NCI-H2227 (cell line): ENCODE measurements around the gene PPOX.
A peak's percentile ranks its signal among the peaks of the same experiment; 100 is the strongest.

Source experiments
- DNase-seq: peaks from one replicate; lab custom pipeline; 2025; ENCODE audit not compliant: unreplicated experiment; lab: John Stamatoyannopoulos, UW

PPOX gene

DNA sequence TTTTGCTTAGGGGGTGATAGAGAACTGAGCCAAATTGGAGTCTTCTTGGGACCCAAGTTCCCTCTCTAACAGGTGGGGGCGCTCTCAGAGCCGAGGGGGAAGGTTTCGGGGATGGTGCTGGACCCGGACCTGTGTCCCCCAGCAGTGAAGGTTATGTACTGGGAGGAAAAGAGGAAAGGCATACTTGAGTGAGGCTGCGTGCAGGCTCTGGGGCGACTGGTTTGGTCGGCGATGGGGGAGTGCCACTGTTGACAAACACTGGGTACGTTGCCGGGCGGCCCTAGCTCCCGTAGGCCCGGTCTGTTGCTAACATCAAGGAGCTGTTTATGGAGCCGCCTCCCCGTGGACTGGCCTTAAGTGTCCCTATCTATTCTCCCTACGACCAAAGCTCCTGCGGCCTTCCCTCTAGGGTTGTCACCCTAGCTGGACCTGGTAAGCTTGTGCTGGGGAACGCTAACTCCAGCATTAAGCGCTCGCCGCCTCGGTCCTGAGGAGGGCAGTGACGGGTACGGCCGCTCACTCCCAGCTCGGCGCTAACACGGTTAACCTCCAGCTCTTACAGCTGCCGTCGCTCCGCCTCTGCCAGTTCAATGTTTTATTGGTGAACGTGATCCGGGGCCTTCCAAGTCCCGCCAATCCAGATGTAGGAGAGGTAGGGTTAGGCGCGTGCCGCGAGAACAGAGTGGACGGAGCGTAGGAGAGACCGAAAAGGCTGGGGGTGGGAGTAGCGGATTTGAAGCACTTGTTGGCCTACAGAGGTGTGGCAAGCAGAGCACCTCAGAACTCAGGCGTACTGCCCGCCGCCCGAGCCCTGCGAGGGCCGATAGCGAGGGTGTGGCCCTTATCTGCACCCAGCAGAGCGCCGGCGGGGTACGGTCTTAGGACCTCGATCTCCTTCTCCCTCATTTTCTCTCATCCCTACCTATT lies at the start of gene PPOX:
TSS of gene PPOX (plus strand) at position 685 of the 927 bp plus-strand sequence. CDS start 422 bp downstream, outside the sequence.
- DNase-seq = peak; percentile 97

DNA sequence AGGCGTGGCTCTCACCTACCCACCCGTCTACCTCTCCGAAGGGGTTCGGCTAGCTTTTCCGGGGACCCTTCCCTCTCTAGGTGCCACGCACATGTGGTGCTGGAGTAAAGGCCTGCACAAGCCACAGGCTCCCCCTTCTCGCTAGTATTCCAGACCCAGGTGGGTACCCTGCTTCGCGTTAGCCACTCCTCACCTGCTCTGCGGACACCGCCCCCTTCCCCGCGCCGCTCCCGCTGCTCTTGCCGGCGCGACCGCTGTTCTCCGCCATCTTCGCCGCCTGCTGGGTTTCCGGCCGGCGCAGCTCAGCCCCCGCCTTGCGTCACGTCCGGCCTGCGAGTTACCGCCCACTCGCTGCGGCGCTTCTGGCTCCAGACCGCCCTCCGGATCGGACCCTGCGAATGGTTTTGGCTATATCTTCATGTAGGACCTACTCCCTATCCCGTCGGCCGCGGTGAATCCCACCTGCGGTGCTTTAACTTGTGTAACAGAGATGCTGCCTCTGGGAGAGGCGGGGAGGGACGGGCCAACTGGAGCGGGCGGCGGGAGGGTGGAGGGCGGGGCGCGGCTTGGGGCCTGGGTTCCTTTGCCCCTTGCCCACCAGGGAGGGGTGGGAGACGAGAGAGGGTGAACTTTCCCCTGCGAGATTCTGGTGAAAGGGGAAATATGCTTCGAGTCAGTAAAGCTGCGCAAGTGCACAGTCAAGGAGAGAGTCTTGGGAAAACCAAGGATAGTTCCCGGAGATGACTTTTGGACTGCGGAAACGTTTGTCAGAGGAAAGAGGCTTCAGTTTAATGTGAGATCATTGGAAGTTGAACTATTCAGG lies 48.3 kb upstream of the PPOX start, which contains the start of the genes NIT1 and PFDN2:
TSS of gene NIT1 (plus strand) at position 347 of the 823 bp plus-strand sequence. CDS start at position 419, 72 bp downstream.
TSS of gene PFDN2 (minus strand) at position 279 of the 823 bp plus-strand sequence. CDS start at position 268, 11 bp downstream.
- DNase-seq = peak; percentile 92

DNA sequence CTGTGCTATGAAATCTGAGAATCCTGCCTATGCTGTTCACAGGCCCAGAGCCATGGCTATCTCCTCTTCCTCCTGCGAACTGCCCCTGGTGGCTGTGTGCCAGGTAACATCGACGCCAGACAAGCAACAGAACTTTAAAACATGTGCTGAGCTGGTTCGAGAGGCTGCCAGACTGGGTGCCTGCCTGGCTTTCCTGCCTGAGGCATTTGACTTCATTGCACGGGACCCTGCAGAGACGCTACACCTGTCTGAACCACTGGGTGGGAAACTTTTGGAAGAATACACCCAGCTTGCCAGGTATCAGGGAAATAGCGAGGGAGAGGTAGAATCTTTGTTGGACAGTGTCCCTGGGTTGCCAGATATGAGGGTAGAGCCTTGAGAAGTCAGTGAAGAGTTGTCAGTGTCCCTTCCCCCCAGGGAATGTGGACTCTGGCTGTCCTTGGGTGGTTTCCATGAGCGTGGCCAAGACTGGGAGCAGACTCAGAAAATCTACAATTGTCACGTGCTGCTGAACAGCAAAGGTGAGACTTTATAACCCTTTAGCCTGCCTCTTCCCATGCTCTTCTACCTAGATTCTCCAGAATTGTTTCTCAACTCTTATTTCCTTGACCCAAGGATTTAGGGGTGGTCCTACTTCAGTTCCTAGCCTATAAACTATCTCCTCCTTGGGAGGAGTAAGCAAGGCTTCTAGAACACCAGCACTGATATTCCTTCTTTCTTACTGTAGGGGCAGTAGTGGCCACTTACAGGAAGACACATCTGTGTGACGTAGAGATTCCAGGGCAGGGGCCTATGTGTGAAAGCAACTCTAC lies 46.9 kb upstream of the PPOX start:
- peak; percentile 64 for DNase-seq

DNA sequence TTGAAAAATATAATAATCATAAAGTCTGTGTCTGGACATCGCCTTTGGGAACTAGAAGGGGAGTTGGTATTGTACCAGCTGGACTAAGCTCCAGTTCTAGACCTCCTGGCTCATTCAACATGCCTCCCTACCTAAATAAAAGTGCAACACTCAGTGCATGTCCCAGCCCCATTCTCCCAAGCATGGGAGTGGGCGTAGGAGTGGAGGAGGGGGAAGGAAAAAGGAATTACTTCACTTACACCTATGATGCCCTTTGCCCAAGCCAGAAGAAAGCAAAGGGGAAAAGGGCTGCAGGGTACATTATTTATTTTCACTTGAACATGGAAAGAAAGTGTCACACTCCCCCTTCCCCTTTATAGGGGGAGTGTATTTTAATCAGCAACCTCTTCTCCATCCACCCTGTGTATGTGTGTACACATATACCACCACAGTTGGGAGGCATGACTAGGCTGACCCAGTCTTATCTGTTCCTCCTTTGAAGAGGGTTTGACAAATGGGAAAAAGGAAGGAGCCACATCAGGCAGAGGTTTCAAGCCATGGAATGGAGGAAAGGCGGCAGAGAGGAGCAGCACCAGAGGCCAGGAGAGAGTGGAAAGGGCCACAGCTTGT lies 45.1 kb upstream of the PPOX start:
- DNase-seq = no peak

DNA sequence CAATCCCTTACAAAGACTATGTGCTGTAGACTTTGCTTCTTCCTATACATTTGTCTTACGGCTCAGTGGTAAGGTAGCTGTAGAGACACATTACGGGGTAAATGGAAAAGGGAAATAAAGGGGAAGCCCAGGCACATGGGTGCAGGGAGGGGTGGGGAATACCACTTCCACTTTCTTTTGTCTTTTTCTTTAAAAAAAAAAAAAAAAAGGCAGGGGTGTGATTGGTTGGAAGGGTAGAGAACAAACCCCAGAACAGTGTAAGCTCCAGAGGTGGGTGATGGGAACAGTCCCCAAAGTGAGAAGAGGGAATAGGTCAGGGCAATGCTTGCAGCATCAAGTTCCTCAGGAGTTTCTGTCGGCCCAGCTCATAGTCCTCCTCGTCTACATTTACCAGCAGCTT lies 44.4 kb upstream of the PPOX start:
- DNase-seq = no peak

DNA sequence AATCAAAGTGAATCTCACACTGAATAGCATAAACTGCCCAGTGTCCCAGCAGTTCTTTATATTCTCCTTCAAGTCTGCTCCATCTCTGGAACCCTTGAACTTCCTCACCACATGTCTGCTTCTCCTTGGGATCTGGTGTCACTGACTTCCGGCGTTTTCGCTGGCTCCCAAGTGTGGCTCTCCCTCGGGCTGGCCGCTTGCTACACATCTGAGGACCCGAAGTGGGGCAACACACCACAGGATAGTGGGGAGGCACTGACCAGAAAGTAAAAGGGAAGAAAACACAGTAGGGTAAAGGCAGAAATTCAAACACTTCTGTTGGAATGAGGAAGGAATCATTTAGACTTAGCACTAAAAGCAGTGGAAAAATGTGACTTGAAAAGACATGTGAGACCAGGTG lies 43.3 kb upstream of the PPOX start:
- DNase-seq = no peak

DNA sequence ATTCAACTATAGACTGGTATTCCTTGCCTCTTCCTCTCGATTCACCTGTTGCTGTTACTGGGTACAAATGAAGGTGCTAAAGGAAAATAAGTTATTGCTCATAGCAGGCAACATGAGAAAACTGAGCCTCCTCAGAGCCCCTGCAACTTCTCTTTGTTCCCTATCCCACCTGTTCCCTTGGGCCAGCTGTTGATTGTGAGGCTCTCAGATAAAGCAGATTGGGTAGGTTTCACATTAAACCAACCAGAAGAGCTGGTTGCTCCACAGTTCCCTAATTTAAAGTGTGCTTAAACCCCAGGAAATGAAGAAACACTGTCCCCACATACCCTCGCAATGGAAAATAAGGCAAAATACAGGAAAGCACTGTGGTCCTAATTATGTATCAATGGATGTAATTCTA lies 38.6 kb upstream of the PPOX start:
- no peak for DNase-seq

DNA sequence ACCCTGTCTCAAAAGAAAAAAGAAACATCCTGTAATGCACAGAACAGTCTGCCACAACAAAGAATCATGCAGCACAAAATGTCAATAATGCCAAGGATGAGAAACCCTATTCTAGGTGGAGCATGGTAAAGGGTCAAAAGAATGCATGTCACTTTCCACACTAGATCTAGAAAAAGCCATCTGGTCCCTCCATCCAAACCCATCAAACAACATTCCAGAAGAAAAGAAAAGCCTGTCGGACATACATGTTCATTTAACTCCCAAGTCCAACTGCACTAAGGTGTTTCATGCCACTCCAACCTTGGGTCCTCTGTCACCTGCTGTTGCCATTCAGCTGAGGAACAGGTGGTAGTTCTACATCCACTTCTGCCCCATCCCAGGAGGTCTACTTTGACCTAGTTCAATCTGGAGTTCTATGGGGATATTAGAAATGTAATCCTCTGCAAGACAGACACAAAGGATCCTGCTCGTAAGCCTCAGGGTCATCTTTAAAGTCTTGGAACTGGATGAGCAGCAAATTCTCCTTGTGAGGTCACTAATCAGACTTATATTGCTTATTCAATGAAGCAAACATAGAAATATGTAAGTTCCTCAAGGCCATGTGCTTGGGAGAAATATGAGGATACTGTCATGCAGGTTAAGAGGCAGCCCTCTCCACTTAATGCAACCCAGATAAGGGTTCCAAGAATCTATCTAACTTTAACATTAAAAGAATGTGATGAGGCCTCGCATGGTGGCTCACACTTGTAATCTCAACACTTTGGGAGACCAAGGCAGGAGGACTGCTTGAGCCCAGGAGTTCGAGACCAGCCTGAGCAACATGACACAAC lies 37.4 kb upstream of the PPOX start:
- DNase-seq = no peak

DNA sequence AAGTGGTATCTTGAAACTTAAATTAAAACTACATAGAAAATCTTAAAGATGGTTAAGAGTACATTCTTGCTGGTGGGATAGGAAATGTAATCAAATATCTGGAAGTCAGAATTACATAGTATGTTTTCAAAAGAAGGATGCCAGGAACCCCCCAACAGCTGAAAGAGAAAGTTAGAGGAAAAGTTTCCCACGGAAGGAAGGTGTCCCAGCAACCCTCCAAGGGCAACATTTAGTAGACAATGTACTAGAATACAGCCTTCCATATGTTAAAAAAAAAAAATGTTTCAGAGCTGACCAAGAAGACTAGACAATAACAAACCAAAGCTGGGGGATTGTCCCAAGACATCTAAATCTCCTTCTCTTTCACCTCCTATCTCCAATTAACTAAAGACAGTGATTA lies 36.0 kb upstream of the PPOX start:
- DNase-seq = no peak

DNA sequence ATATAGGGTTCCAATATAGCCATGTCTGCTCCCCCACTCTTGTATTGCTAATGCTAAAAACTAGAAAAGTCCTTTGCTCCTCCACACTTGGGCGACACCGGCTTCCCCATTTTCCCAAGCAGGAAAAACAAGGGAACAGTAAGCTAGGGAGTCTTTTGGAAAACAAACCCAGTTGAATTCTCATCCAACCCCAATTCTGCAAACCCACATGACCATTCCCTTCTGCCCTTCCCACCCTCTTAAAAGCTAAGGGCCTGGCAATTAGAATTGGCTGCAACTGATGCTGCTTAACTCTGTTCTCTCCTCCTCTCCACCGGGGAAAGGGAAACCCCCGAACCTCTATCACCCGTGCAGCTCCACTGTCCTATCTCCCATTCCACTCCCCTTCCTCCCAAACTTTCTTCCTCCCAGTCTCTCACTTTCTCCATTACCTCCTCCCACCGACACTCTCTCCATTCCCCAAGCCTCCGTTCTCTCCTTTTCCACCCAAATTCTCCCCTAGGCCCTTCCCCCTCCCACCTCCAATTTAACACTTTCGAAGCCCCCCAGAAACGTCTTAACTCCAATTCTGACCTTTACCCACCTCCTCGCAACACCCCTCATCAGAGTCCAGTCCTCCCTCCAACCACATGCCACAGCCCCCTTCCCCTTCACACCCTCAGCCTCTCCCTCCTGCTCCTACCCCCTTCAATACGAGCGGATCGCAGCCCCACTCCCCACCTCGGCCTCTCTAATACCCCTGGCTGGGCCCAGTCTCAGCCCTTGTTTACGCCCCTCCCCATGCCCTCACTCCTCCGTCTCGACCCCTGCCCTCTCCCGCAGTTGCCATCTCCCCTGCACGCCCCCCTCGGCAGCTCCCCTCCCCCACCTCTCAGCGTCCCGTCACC lies 34.5 kb upstream of the PPOX start:
- peak; percentile 27 for DNase-seq

DNA sequence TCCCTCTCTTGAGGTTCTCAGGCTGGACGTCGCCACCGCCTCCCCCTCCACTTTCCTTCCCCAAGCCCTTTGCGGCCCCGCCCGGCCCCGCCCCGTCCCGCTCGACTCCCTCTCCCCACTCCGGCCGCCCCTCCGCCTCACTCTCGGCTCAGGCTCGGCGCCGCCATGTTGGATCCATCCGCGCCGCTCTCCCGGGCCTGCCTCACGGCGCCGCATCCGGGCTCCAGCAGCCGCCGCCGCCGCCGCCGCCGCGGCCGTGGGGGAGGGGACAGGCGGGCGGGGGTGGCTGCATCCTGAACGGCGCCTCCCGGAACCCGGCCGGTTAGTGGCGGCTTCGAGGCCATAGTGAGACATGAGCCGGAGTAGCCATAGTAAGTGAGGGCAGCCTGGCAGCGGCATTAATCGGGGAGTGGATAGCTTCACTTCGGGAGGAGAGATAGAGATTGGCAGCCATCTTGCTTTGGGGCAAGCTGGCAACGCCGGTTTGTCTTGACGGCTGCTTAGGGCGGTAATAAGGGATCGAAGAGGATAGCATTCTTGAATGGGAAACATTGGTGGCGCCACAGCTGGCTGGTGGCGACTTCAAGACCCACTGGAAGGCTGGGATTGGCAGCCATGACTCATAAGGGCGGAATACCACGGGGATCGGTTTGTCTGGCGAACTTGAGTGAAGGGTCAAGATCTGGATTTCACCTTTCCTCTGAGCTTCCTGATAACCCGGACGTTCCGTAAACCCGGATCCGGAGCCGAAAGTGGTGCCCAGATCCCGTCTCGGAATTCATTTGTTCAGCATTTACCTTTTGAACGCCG lies 33.6 kb upstream of the PPOX start, which contains the start of gene DEDD:
TSS of gene DEDD (minus strand) at position 258 of the 810 bp plus-strand sequence. CDS start 8,205 bp downstream, outside the sequence.
- peak; percentile 97 for DNase-seq

DNA sequence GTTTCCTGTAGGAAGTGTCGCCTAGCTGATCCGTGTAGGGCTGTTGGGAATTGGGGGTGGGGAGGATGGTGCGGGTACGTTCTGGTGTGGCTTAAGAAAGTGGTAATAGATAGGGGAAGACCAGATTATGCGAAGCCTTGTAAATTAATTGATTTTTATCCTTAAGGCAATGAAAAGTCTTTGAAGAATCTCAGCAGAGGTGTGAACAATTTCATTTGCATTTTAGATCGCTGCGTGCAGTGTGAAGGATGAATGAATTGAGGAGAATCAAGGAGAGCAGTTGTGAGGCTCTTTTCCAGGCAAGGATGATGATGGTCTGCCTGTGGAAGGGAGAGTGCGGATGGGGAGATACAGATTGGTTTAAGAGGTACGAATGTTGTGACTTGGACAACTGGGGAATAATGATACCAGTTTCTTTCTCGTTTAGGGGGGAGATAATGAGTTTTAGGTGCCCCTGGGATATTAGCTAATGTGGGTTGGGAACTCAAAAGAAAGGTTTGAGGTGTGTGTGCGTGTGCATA lies 32.9 kb upstream of the PPOX start:
- peak; percentile 51 for DNase-seq

DNA sequence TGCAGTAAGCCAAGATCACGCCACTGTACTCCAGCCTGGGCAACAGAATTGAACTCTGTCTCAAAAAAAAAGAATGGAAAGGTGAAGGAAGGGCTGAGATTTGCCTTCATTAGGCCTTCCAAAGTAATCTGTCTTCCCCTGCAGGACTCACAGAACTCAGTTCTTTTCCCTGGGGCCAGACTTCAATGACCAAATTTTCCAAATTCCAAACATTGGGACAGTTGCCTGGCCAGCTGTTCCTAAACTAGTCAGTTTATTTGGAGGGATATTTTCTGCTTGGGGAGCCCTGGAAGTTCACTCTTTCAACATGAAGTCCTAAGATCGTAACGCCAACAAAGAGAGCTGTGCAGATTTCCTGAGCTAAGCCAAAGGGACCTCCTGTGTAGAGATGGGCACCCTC lies 28.3 kb upstream of the PPOX start:
- no peak for DNase-seq

DNA sequence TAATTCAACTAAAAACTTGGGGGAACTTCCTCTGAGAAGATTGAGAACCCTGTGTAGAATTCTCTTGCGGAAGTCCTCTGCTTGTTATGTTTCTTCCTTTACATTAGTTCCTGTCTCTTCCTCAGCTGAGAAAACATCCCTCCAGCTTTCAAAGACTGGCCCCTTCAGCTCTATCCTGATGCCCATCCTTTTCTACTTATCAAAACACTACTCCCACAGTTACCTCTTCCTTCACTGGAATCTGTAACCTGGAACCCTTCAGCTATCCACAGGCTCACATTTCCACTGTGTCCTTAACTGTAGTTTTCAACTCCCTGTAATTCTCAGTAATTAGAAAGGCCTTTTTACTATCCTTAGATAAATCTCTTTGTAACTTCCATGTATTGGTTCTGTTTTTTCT lies 27.8 kb upstream of the PPOX start:
- no peak for DNase-seq

DNA sequence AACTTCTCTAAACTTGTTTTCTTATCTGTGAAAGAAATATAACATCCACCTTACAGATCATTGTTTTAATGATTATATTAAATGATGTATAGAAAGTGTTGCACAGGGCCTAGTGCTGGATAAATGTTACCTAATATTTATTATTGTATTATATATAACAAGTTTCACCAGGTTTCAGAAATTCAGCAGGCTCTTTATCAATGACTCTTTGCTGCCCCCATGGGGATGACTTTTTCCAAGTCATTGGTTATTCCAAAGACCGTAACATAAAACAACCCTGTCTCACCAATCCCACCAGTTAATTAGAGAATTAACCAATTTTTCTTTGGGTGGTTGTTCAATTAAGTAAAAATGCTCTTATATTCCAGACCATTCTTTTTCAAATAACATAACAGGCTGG lies 26.5 kb upstream of the PPOX start:
- peak; percentile 36 for DNase-seq

DNA sequence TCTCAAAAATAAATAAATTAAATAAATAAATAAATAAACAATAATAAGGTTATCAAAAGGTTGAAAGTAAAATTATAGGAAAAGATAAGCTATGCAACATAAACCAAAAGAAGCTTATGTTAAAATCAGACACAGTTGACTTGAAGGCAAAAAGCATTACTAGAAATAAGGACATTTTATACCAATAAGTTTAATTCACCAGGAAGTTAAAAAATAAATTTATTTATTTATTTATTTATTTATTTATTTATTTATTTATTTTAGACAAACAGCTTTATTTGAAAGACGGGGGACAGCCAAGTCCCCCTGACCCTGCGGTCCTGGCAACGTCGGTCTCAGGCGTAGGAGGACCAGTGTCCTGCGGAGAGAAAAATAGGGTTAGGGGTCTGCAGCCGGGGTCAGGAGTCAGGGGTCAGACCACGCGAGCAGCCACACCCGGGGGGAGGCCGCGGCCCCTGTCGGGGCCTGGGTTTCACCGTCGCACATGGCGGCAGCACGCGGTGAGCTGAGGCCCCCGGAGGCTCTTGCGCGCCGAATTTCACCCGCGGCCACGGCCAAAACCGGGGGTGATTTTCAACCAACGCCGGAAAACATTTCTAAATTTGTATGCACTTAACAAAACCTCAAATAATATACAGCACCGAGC lies 25.3 kb upstream of the PPOX start:
- DNase-seq = no peak

DNA sequence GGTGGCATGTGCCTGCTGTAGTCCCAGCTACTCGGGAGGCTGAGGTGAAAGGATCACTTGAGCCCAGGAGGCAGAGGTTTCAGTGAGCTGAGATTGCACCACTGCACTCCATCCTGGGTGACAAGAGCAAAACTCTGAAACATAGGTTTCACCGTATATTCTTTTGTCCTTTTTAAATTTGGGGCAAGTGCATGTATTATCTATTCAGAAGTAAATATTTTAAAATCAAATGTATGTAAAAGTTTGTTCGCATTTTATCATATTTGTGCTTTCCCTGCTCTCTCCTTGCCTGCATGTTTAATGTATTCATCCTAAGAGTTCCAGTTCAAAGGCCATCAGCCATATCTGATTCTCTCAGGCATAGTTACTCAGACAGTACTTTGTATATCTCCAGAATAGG lies 20.4 kb upstream of the PPOX start:
- no peak for DNase-seq
